ENCODE data around the gene NGB.

Gene NGB

GRCh38 chr14:77225892-77226557, 45.0 kb downstream of the NGB start:
- DNase-seq, result no peak

GRCh38 chr14:77225254-77225653, 45.8 kb downstream of the NGB start:
- DNase-seq, result no peak

GRCh38 chr14:77224212-77224611, 46.8 kb downstream of the NGB start:
- no peak for DNase-seq

GRCh38 chr14:77222546-77223225, 48.3 kb downstream of the NGB start:
- no peak for DNase-seq

- DNase-seq, result no peak
Measured at GRCh38 chr14:77221241-77221871, 49.6 kb downstream of the NGB start.

GRCh38 chr14:77220246-77221017, 50.6 kb downstream of the NGB start:
- DNase-seq, result no peak

- DNase-seq, result no peak
Measured at GRCh38 chr14:77219591-77219990, 51.4 kb downstream of the NGB start.

- no peak for DNase-seq
Measured at GRCh38 chr14:77217551-77217950, 53.5 kb downstream of the NGB start.

Measured in activated naive CD4-positive, alpha-beta T cell (primary cell).